HEK293 (cell line): ENCODE results near the gene B4GAT1.

Source experiments
- CTCF ChIA-PET: fragments of 350-600 bp; formaldehyde crosslinking; extraction: SDS; loops from one replicate; lab custom pipeline; 2021; ENCODE audit warnings: antibody characterized with exemption; lab: Yijun Ruan, JAX
- POLR2A ChIA-PET: fragments of 300-600 bp; formaldehyde crosslinking; extraction: SDS; loops from one replicate; lab custom pipeline; 2020; ENCODE audit warnings: antibody characterized with exemption, inconsistent platforms; lab: Yijun Ruan, JAX
- H3K27ac ChIP-seq: fragments of 200-500 bp; sonication (Bioruptor generic); 2 replicates; pipeline ENCODE4 v1.5.1; 2014; ENCODE audit warnings: low read depth, low read length, control low read depth, inconsistent platforms; ENCODE audit errors: extremely low read depth
- H3K36me3 ChIP-seq, 2 experiments: fragments of 200-500 bp in 1 of 2; sonication (Bioruptor generic) in 1 of 2; 1 replicate in 1 of 2; 2 replicates in 1 of 2; pipeline ENCODE4 v1.5.1; 2014 to 2017; ENCODE audit warnings: inconsistent platforms in 2 of 2, low read length in 2 of 2; ENCODE audit not compliant: control insufficient read depth in 2 of 2, insufficient read depth in 1 of 2
- H3K4me1 ChIP-seq: fragments of 200-500 bp; sonication (Bioruptor generic); 2 replicates; pipeline ENCODE4 v1.5.1; 2014; ENCODE audit warnings: mild to moderate bottlenecking, low read length, inconsistent platforms; ENCODE audit not compliant: control insufficient read depth, insufficient read depth
- H3K4me3 ChIP-seq: 2 replicates; pipeline ENCODE4 v1.5.1; 2011; ENCODE audit warnings: low read depth, mild to moderate bottlenecking, control low read depth, low read length, moderate library complexity
- H3K9me3 ChIP-seq: fragments of 200-500 bp; sonication (Bioruptor generic); 2 replicates; pipeline ENCODE4 v1.5.1; 2014; ENCODE audit warnings: low read depth, low read length, inconsistent platforms; ENCODE audit not compliant: control insufficient read depth, insufficient read depth
- GLI2 ChIP-seq: fragments of 450-650 bp; formaldehyde crosslinking; IDR thresholded peaks from 2 replicates; pipeline ENCODE4; 2017; ENCODE audit warnings: missing biosample characterization, missing genetic modification characterization, low read depth, borderline replicate concordance
- HIC1 ChIP-seq: fragments of 450-650 bp; formaldehyde crosslinking; IDR thresholded peaks from 2 replicates; pipeline ENCODE4 v1.5.1; 2016; ENCODE audit warnings: missing biosample characterization, missing genetic modification characterization
- SALL2 ChIP-seq: fragments of 450-650 bp; formaldehyde crosslinking; IDR thresholded peaks from 2 replicates; pipeline ENCODE4 v1.5.0; 2017; ENCODE audit warnings: missing biosample characterization, mild to moderate bottlenecking, missing genetic modification characterization, borderline replicate concordance
- ZNF169 ChIP-seq: fragments of 450-650 bp; formaldehyde crosslinking; IDR thresholded peaks from 2 replicates; pipeline ENCODE4 v1.5.1; 2016; ENCODE audit warnings: missing biosample characterization, missing genetic modification characterization
- ZNF239 ChIP-seq: fragments of 450-650 bp; formaldehyde crosslinking; IDR thresholded peaks from 2 replicates; pipeline ENCODE4 v1.5.1; 2016; ENCODE audit warnings: missing biosample characterization, missing genetic modification characterization
- ZNF266 ChIP-seq: fragments of 450-650 bp; formaldehyde crosslinking; IDR thresholded peaks from 2 replicates; pipeline ENCODE4 v1.5.1; 2016; ENCODE audit warnings: missing biosample characterization, missing genetic modification characterization, low read depth
- ZNF398 ChIP-seq: fragments of 450-650 bp; formaldehyde crosslinking; IDR thresholded peaks from 2 replicates; pipeline ENCODE4 v1.5.1; 2017; ENCODE audit warnings: missing biosample characterization, missing genetic modification characterization
- ZNF529 ChIP-seq: fragments of 450-650 bp; formaldehyde crosslinking; IDR thresholded peaks from 2 replicates; pipeline ENCODE4 v1.5.1; 2017; ENCODE audit warnings: missing genetic modification characterization, missing biosample characterization; ENCODE audit not compliant: insufficient replicate concordance
- ZNF585B ChIP-seq: fragments of 450-650 bp; formaldehyde crosslinking; IDR thresholded peaks from 2 replicates; pipeline ENCODE4 v1.5.1; 2016; ENCODE audit warnings: missing biosample characterization, missing genetic modification characterization
- ZNF596 ChIP-seq: fragments of 450-650 bp; IDR thresholded peaks from 2 replicates; pipeline ENCODE4 v1.5.0; 2018; ENCODE audit warnings: missing biosample characterization, mild to moderate bottlenecking, missing genetic modification characterization, moderate library complexity
- ZNF645 ChIP-seq: fragments of 450-650 bp; formaldehyde crosslinking; IDR thresholded peaks from 2 replicates; pipeline ENCODE4; 2016; ENCODE audit warnings: missing biosample characterization, missing genetic modification characterization
- ZNF692 ChIP-seq: fragments of 450-650 bp; formaldehyde crosslinking; IDR thresholded peaks from 2 replicates; pipeline ENCODE4 v1.5.1; 2016; ENCODE audit warnings: missing biosample characterization, missing genetic modification characterization
- ZNF776 ChIP-seq: fragments of 450-650 bp; formaldehyde crosslinking; IDR thresholded peaks from 2 replicates; pipeline ENCODE4 v1.5.0; 2017; ENCODE audit warnings: missing biosample characterization, missing genetic modification characterization, borderline replicate concordance
- ZNF830 ChIP-seq: fragments of 450-650 bp; IDR thresholded peaks from 2 replicates; pipeline ENCODE4 v1.5.0; 2018; ENCODE audit warnings: missing biosample characterization, missing genetic modification characterization, low read depth, mild to moderate bottlenecking, moderate library complexity

B4GAT1 gene

GRCh38 chr11:66339686-66340483 lies 7.5 kb downstream of the B4GAT1 start:
- ChIA-PET POLR2A (interaction anchor here (1.7 kb wide), 1 partner anchor 28 kb away, joined by 4 read pairs; no protein-coding TSS in a partner anchor), CTCF (interaction anchor here (0.6 to 1.4 kb wide), 4 partner anchors 11 to 318 kb away, joined by 3 to 6 read pairs (median 4); no protein-coding TSS in a partner anchor)
- Histone ChIP-seq H3K4me3 (no peak overlapping the region), H3K9me3 (no peaks in the 10 kb centered on the region), H3K36me3 (peaks cover 0 to 66% of the 10 kb centered on the region in 2 experiments; a peak in 2 of 3 replicates), H3K27ac (no peak overlapping the region), H3K4me1 (no peaks in the 10 kb centered on the region)
- no peak for TF ChIP-seq ZNF596 (tag by site-specific recombination)
- TF ChIP-seq SALL2: no peak
- TF ChIP-seq ZNF239 (tag by site-specific recombination): no peak
- no peak for TF ChIP-seq ZNF529 (tag by site-specific recombination)

- Histone ChIP-seq H3K36me3 (peaks cover 0 to 66% of the 10 kb centered on the region in 2 experiments; a peak in 2 of 3 replicates), H3K27ac (no peak overlapping the region), H3K4me3 (no peak overlapping the region), H3K9me3 (no peaks in the 10 kb centered on the region), H3K4me1 (no peaks in the 10 kb centered on the region)
- no peak for TF ChIP-seq ZNF266 (tag by site-specific recombination)
- TF ChIP-seq ZNF169 (tag by site-specific recombination): no peak
- TF ChIP-seq HIC1: no peak
- no peak for TF ChIP-seq ZNF645
- no peak for TF ChIP-seq GLI2 (tag by site-specific recombination)
- TF ChIP-seq ZNF398 (tag by site-specific recombination): no peak
- no peak for TF ChIP-seq ZNF692 (tag by site-specific recombination)
- no peak for TF ChIP-seq ZNF585B (tag by site-specific recombination)
- no peak for TF ChIP-seq ZNF776 (tag by site-specific recombination)
- no peak for TF ChIP-seq ZNF830 (tag by site-specific recombination)
- ChIA-PET POLR2A (interaction anchor here (0.9 to 1.7 kb wide), 2 partner anchors 21 to 27 kb away, joined by 3 to 4 read pairs; no protein-coding TSS in a partner anchor), CTCF (interaction anchor here (0.6 to 1.8 kb wide), 5 partner anchors 10 to 317 kb away, joined by 3 to 9 read pairs (median 4); no protein-coding TSS in a partner anchor)
Measured at GRCh38 chr11:66339162-66339675, 8.2 kb downstream of the B4GAT1 start.
